Memory B cell (primary cell): ENCODE measurements around the gene USP17L17.
A peak's percentile ranks its signal among the peaks of the same experiment; 100 is the strongest.
"Not testable (repeated sequence)": the region's sequence is repeated elsewhere in the genome, so short reads cannot be mapped to it uniquely, and the experiment has no call there.

Experiments
- ATAC-seq: fragments of 150-1000 bp; cut with Tn5 transposase; 2 replicates; pipeline ENCODE4 v1.10.0; 2021; ENCODE audit warnings: low read depth, mild to moderate bottlenecking, moderate library complexity
- DNase-seq, 2 donors: peaks; one replicate each; pipeline ENCODE4 v3.0.0; 2022; ENCODE audit warnings: low spot score in 2 of 2
- H3K27ac Mint-ChIP-seq: one replicate; pipeline ENCODE4 v1.8.0; 2022; ENCODE audit warnings: mild to moderate bottlenecking, moderate library complexity, mixed read lengths
- H3K27me3 Mint-ChIP-seq: one replicate; pipeline ENCODE4 v1.8.0; 2022; ENCODE audit warnings: mixed read lengths
- H3K36me3 Mint-ChIP-seq: one replicate; pipeline ENCODE4 v1.8.0; 2022; ENCODE audit warnings: mild to moderate bottlenecking, mixed read lengths
- H3K4me1 Mint-ChIP-seq: one replicate; pipeline ENCODE4 v1.8.0; 2022; ENCODE audit warnings: mixed read lengths
- H3K4me3 Mint-ChIP-seq: one replicate; pipeline ENCODE4 v1.8.0; 2022; ENCODE audit warnings: mild to moderate bottlenecking, moderate library complexity, mixed read lengths
- H3K9me3 Mint-ChIP-seq: one replicate; pipeline ENCODE4 v1.8.0; 2022; ENCODE audit warnings: mixed read lengths

USP17L17 gene

GRCh38 chr4:9271719-9272118 is 28.0 kb downstream of the USP17L17 start:
- H3K27me3 Mint-ChIP-seq = not testable (repeated sequence)
- peak in 1 of 2 donors; percentile 14 for DNase-seq

More at GRCh38 chr4:9271719-9272118, 28.0 kb downstream of the USP17L17 start:
- H3K36me3 Mint-ChIP-seq, H3K9me3 Mint-ChIP-seq, ATAC-seq, H3K27ac Mint-ChIP-seq, H3K4me1 Mint-ChIP-seq, H3K4me3 Mint-ChIP-seq: not testable (repeated sequence)
